Osteoblast (primary cell): ENCODE measurements around the gene EXOC4. TPM values are rescaled to one million over a fixed set of nuclear protein-coding genes. Genes with fewer than 3 reads are reported as not detected.

Source experiments
- DNase-seq: peaks from one replicate; pipeline ENCODE4 v3.0.0; 2011; ENCODE audit warnings: low spot score, mixed read lengths; ENCODE audit not compliant: insufficient read length; ENCODE audit errors: missing footprints
- H2AFZ ChIP-seq: 2 replicates; pipeline ENCODE4 v1.6.0; 2011; ENCODE audit warnings: mild to moderate bottlenecking, low read length
- H3K27ac ChIP-seq: 2 replicates; pipeline ENCODE4 v1.5.1; 2011; ENCODE audit warnings: mild to moderate bottlenecking, low read depth, low read length, moderate library complexity
- H3K27me3 ChIP-seq: 2 replicates; pipeline ENCODE4 v1.6.0; 2012; ENCODE audit warnings: mild to moderate bottlenecking, control low read depth, inconsistent platforms, low read length, moderate library complexity; ENCODE audit not compliant: insufficient read depth
- H3K36me3 ChIP-seq: 2 replicates; pipeline ENCODE4 v1.5.1; 2011; ENCODE audit warnings: mild to moderate bottlenecking, low read length, control low read depth, moderate library complexity; ENCODE audit not compliant: insufficient read depth
- H3K4me1 ChIP-seq: 2 replicates; pipeline ENCODE4 v1.5.1; 2011; ENCODE audit warnings: mild to moderate bottlenecking, low read length, control low read depth, moderate library complexity; ENCODE audit not compliant: insufficient read depth
- H3K4me2 ChIP-seq: 2 replicates; pipeline ENCODE4 v1.6.0; 2011; ENCODE audit warnings: mild to moderate bottlenecking, low read length; ENCODE audit not compliant: insufficient read depth
- H3K4me3 ChIP-seq: fragments of 200-600 bp; sonication (generic); 3 replicates; pipeline ENCODE4 v1.5.1; 2012; ENCODE audit warnings: mild to moderate bottlenecking, low read length, inconsistent platforms; ENCODE audit not compliant: insufficient read depth
- H3K79me2 ChIP-seq: 2 replicates; pipeline ENCODE4 v1.6.0; 2012; ENCODE audit warnings: mild to moderate bottlenecking, low read length, control low read depth, inconsistent platforms; ENCODE audit not compliant: insufficient read depth
- H3K9me3 ChIP-seq: 2 replicates; pipeline ENCODE4 v1.5.1; 2011; ENCODE audit warnings: low read depth, low read length, control low read depth
- H4K20me1 ChIP-seq: 2 replicates; pipeline ENCODE4 v1.6.0; 2012; ENCODE audit warnings: mild to moderate bottlenecking, low read length, control low read depth; ENCODE audit not compliant: insufficient read depth
- CTCF ChIP-seq: IDR thresholded peaks from 2 replicates; pipeline ENCODE4 v1.5.1; 2011; ENCODE audit warnings: mild to moderate bottlenecking, low read depth, low read length, moderate library complexity; ENCODE audit errors: extremely low read depth
- total RNA-seq: library from RNA; depleted of rRNA; stranded (reverse); fragments of >200 nt; gene quantifications from 2 replicates; pipeline ENCODE4 v1.2.3, GENCODE V29; 2012

EXOC4 gene
- total RNA-seq, 1 donor, result 134 TPM

- Histone ChIP-seq H3K36me3 (no peaks in the 10 kb centered on the region), H2AFZ (no peak overlapping the region), H3K9me3 (no peaks in the 10 kb centered on the region), H3K4me3 (no peak overlapping the region), H3K4me2 (no peak overlapping the region), H3K27me3 (no peaks in the 10 kb centered on the region), H3K27ac (no peak overlapping the region), H3K4me1 (peaks cover 7% of the 10 kb centered on the region), H4K20me1 (no peaks in the 10 kb centered on the region), H3K79me2 (no peaks in the 10 kb centered on the region)
- TF ChIP-seq CTCF, result no peak
- no peak for DNase-seq
Observed at GRCh38 chr7:133606991-133607390, 354.1 kb downstream of the EXOC4 start.

GRCh38 chr7:133609806-133610205 lies 356.9 kb downstream of the EXOC4 start:
- TF ChIP-seq CTCF, result no peak
- DNase-seq, result no peak
- Histone ChIP-seq H3K79me2 (no peaks in the 10 kb centered on the region), H3K36me3 (no peaks in the 10 kb centered on the region), H3K4me3 (no peak overlapping the region), H3K4me1 (no peaks in the 10 kb centered on the region), H3K27me3 (no peaks in the 10 kb centered on the region), H3K27ac (no peak overlapping the region), H3K4me2 (no peak overlapping the region), H3K9me3 (no peaks in the 10 kb centered on the region), H2AFZ (no peak overlapping the region), H4K20me1 (no peaks in the 10 kb centered on the region)

GRCh38 chr7:133611955-133612354 lies 359.1 kb downstream of the EXOC4 start:
- Histone ChIP-seq H3K27me3 (no peaks in the 10 kb centered on the region), H3K4me2 (no peak overlapping the region), H4K20me1 (no peaks in the 10 kb centered on the region), H3K4me1 (no peaks in the 10 kb centered on the region), H3K9me3 (no peaks in the 10 kb centered on the region), H3K79me2 (no peaks in the 10 kb centered on the region), H2AFZ (no peak overlapping the region), H3K36me3 (no peaks in the 10 kb centered on the region), H3K4me3 (no peak overlapping the region), H3K27ac (no peak overlapping the region)
- no peak for TF ChIP-seq CTCF
- no peak for DNase-seq

- Histone ChIP-seq H3K4me1 (no peaks in the 10 kb centered on the region), H2AFZ (no peak overlapping the region), H4K20me1 (no peaks in the 10 kb centered on the region), H3K27me3 (no peaks in the 10 kb centered on the region), H3K4me3 (no peak overlapping the region), H3K36me3 (no peaks in the 10 kb centered on the region), H3K79me2 (no peaks in the 10 kb centered on the region), H3K4me2 (no peak overlapping the region), H3K9me3 (no peaks in the 10 kb centered on the region), H3K27ac (no peak overlapping the region)
- DNase-seq, result no peak
- TF ChIP-seq CTCF, result no peak
Observed at GRCh38 chr7:133613250-133613790, 360.4 kb downstream of the EXOC4 start.
